ENCODE data around the gene CCDC3.

Gene CCDC3

DNA sequence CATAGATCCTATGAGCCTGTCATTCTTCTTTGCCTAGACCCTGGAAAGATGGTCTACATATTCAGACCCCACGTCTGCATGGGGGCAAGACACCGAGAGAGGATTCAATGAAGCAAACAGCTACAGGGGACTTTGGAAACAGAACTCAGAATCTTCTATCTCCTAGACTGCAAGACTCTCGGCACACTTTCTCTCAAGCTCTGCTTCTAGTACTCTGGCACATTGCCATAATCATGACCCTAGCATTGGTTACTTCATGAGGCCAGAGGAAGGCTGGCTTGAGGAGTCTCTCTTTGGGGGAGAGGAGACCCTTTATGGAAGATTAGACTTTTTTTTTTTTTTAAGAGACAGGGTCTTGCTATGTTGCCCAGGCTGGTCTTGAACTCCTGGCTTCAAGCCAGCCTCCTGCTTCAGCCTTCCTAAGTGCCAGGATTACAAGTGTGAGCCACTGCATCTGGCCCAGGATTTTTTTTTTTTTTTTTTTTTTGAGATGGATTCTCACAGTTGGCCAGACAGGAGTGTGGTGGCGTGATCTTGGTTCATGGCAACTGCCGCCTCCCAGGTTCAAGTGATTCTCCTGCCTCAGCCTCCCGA, 20.7 kb downstream of the CCDC3 start:
- Histone ChIP-seq H3K27me3 (ENCODE audit: insufficient read depth, low read depth, severe bottlenecking) (no peaks in the 10 kb centered on the region), H3K27ac (no peak overlapping the region), H3K36me3 (no peaks in the 10 kb centered on the region), H3K4me3 (ENCODE audit: low read depth, low read length) (no peak overlapping the region), H3K9me3 (ENCODE audit: severe bottlenecking) (no peaks in the 10 kb centered on the region)
- TF ChIP-seq, protein P1, sequence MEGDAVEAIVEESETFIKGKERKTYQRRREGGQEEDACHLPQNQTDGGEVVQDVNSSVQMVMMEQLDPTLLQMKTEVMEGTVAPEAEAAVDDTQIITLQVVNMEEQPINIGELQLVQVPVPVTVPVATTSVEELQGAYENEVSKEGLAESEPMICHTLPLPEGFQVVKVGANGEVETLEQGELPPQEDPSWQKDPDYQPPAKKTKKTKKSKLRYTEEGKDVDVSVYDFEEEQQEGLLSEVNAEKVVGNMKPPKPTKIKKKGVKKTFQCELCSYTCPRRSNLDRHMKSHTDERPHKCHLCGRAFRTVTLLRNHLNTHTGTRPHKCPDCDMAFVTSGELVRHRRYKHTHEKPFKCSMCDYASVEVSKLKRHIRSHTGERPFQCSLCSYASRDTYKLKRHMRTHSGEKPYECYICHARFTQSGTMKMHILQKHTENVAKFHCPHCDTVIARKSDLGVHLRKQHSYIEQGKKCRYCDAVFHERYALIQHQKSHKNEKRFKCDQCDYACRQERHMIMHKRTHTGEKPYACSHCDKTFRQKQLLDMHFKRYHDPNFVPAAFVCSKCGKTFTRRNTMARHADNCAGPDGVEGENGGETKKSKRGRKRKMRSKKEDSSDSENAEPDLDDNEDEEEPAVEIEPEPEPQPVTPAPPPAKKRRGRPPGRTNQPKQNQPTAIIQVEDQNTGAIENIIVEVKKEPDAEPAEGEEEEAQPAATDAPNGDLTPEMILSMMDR (IDR thresholded peaks at IDR 0.05; ENCODE audit: low read depth, low read length), result no peak
- no peak for DNase-seq

DNA sequence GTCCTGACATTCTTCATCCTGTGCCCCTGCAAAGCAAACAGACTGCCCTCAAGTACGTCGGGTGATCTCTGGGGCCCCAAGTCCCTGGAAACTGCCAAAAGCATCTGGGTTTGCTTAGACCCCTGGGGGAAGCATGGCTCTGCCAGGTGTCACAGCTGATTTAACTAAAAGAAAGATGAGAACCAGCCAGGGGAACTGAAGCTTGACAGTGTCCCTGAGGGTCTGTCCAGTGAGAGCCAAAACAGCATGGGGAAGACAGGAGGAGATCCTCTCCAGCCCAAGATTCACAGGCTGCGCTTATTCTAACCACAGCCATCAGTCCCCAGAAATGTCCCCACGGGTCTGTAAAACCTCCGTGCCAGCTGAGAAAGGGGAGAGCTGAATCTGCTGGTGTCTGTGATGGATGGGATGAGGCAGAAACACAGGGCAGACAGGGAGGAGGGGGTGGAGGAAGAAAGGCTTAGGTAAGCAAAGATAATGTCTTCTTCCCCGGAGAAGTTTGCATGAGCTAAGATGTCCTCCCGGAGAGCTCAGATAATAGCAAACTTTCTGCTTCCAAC, 21.3 kb downstream of the CCDC3 start:
- no peak for DNase-seq
- H3K27ac ChIP-seq, result no peak overlapping the region
- H3K36me3 ChIP-seq, result no peaks in the 10 kb centered on the region
- H3K9me3 ChIP-seq (ENCODE audit: severe bottlenecking), result no peaks in the 10 kb centered on the region
- no peak overlapping the region for H3K4me3 ChIP-seq (ENCODE audit: low read depth, low read length)
- no peaks in the 10 kb centered on the region for H3K27me3 ChIP-seq (ENCODE audit: insufficient read depth, low read depth, severe bottlenecking)
- TF ChIP-seq, protein P1 (IDR thresholded peaks at IDR 0.05; ENCODE audit: low read depth, low read length), result no peak

DNA sequence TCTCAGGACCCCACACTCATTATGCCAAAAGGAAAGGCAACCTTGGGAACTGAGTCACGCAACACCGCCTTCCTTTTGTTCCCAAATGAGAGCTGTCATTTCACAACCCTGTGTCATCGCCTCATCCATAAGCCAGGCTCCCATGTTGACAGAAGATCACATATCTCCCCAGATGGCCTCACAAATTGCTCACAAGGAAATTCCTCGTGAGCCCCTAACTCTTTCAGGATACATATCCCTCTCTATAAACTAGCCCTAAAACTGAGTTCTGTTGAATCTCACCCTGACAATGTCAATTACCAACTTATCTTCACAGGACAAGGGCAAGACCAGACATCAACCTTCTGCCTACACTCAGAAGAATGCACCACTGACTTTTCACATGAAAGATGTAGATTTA, 22.6 kb downstream of the CCDC3 start:
- Histone ChIP-seq H3K27ac (no peak overlapping the region), H3K4me3 (ENCODE audit: low read depth, low read length) (no peak overlapping the region), H3K27me3 (ENCODE audit: insufficient read depth, low read depth, severe bottlenecking) (no peaks in the 10 kb centered on the region), H3K36me3 (no peaks in the 10 kb centered on the region), H3K9me3 (ENCODE audit: severe bottlenecking) (no peaks in the 10 kb centered on the region)
- TF ChIP-seq, protein P1 (IDR thresholded peaks at IDR 0.05; ENCODE audit: low read depth, low read length), result no peak
- no peak for DNase-seq

DNA sequence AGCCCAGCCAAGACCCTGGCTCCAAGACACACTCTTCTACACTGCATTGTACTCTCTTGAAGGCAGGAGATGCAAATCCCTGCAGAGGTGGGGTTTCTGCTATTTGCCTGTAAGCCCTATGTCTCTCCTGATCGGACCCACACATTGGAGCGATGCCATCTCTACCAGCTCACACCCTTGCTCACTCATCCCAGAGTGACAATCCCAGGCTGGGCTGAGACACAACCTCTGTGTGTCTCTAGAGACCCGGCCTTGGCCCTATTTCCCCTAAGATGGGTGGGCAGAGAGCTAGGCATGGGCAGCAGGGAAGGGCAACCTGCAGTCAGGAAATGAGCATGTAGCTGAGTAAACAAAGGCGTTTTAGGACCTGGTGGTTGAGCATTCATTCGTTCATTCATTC, 25.6 kb downstream of the CCDC3 start:
- Histone ChIP-seq H3K27ac (no peak overlapping the region), H3K36me3 (no peaks in the 10 kb centered on the region), H3K4me3 (ENCODE audit: low read depth, low read length) (no peak overlapping the region), H3K27me3 (ENCODE audit: insufficient read depth, low read depth, severe bottlenecking) (no peaks in the 10 kb centered on the region), H3K9me3 (ENCODE audit: severe bottlenecking) (no peaks in the 10 kb centered on the region)
- no peak for DNase-seq
- TF ChIP-seq, protein P1 (IDR thresholded peaks at IDR 0.05; ENCODE audit: low read depth, low read length), result no peak

DNA sequence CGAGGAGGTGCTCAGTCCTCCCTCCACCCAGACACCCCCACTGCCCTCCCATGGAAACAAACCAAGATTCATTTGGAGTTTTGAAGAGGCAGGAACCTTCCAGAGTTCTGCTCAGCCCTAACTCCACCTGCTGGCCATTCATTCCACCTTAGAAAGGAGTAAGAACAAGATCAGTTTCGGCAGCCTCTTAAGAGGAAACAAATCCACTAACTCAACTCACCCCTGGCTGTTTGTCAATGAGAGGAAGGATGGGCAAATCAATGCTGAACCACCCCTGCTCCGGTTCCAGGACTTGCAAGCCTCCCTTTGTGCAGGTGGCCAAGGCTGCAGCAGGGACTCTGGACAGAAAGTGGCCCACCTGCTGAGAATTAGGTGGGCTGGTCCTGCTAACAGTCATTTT, 26.2 kb downstream of the CCDC3 start:
- Histone ChIP-seq H3K4me3 (ENCODE audit: low read depth, low read length) (no peak overlapping the region), H3K9me3 (ENCODE audit: severe bottlenecking) (no peaks in the 10 kb centered on the region), H3K27ac (no peak overlapping the region), H3K36me3 (no peaks in the 10 kb centered on the region), H3K27me3 (ENCODE audit: insufficient read depth, low read depth, severe bottlenecking) (no peaks in the 10 kb centered on the region)
- TF ChIP-seq, protein P1 (IDR thresholded peaks at IDR 0.05; ENCODE audit: low read depth, low read length), result 0 out of 2 replicates have a peak, but pooled peaks have one; percentile 18
- DNase-seq, result no peak

All from WERI-Rb-1 (cell line).